Glutamatergic neuron (in vitro differentiated cells): ENCODE results near the gene SELENOH. TPM values are rescaled to one million over a fixed set of nuclear protein-coding genes. Genes with fewer than 3 reads are reported as not detected.

Experiments used
- DNase-seq: peaks from one replicate; pipeline ENCODE4 v3.0.0; 2022
- H3K27ac Mint-ChIP-seq: one replicate; pipeline ENCODE4 v1.8.0; 2020; ENCODE audit warnings: mild to moderate bottlenecking, mixed read lengths, inconsistent platforms; ENCODE audit not compliant: unreplicated experiment
- H3K27me3 Mint-ChIP-seq: one replicate; pipeline ENCODE4 v1.8.0; 2020; ENCODE audit warnings: mild to moderate bottlenecking, moderate library complexity, mixed read lengths, inconsistent platforms; ENCODE audit not compliant: unreplicated experiment
- H3K36me3 Mint-ChIP-seq: one replicate; pipeline ENCODE4 v1.8.0; 2020; ENCODE audit warnings: mild to moderate bottlenecking, mixed read lengths, inconsistent platforms; ENCODE audit not compliant: unreplicated experiment
- H3K4me1 Mint-ChIP-seq: one replicate; pipeline ENCODE4 v1.8.0; 2020; ENCODE audit warnings: mild to moderate bottlenecking, low read depth, mixed read lengths, inconsistent platforms; ENCODE audit not compliant: unreplicated experiment
- H3K4me3 Mint-ChIP-seq: one replicate; pipeline ENCODE4 v1.8.0; 2020; ENCODE audit warnings: mild to moderate bottlenecking, mixed read lengths, inconsistent platforms; ENCODE audit not compliant: unreplicated experiment
- H3K9me3 Mint-ChIP-seq: one replicate; pipeline ENCODE4 v1.8.0; 2020; ENCODE audit warnings: mild to moderate bottlenecking, moderate library complexity, mixed read lengths, inconsistent platforms; ENCODE audit not compliant: unreplicated experiment
- total RNA-seq: library from RNA; stranded (reverse); fragmentation: NEBNext Ultra II Directional; extraction: Animal tissue kit (Norgen Biotek cat#: 25700); gene quantifications from one replicate; pipeline ENCODE4 v1.2.1, GENCODE V29; 2021; ENCODE audit not compliant: unreplicated experiment
- TF ChIP-seq, protein P1 (sequence below): fragments of 200-600 bp; sonication (generic); IDR thresholded peaks from one replicate; pipeline ENCODE4 v1.5.0; 2021; ENCODE audit not compliant: partially characterized antibody, unreplicated experiment

Gene SELENOH
- total RNA-seq, 1 donor from 2014 or later = 98.8 TPM

DNA sequence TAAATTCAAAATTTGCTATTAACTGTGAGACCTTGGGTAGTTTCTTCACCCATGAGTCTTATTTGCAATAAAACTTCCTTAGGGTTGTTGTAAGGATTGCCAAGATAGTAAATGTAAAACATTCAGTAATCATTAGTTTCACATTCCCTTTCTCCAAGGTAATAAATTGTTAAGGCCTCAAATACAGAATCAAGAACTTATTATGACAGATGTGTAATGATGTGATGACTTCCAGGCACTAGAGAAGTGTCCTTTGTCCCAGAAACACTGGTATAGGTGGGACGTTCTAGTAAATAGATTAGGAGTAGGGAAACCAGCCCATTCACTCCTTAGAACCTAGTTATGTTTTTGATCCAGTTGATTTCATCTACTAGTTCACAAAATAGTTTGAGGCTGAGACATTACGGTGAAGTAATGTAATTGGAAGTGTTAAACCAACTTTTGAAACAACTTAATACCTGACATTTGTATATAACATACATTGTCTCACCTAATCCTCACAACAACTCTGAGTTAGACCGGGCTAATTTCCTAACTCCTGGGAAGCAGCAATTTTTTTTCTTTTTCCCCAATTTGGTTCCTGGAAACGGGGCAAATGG lies 45.8 kb downstream of the SELENOH start:
- DNase-seq = no peak
- H3K27ac Mint-ChIP-seq = no peak overlapping the region
- H3K4me3 Mint-ChIP-seq = no peak overlapping the region
- peaks cover 2% of the 10 kb centered on the region for H3K9me3 Mint-ChIP-seq
- peaks cover 3% of the 10 kb centered on the region for H3K27me3 Mint-ChIP-seq
- TF ChIP-seq, protein P1, sequence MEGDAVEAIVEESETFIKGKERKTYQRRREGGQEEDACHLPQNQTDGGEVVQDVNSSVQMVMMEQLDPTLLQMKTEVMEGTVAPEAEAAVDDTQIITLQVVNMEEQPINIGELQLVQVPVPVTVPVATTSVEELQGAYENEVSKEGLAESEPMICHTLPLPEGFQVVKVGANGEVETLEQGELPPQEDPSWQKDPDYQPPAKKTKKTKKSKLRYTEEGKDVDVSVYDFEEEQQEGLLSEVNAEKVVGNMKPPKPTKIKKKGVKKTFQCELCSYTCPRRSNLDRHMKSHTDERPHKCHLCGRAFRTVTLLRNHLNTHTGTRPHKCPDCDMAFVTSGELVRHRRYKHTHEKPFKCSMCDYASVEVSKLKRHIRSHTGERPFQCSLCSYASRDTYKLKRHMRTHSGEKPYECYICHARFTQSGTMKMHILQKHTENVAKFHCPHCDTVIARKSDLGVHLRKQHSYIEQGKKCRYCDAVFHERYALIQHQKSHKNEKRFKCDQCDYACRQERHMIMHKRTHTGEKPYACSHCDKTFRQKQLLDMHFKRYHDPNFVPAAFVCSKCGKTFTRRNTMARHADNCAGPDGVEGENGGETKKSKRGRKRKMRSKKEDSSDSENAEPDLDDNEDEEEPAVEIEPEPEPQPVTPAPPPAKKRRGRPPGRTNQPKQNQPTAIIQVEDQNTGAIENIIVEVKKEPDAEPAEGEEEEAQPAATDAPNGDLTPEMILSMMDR = no peak
- H3K36me3 Mint-ChIP-seq = no peaks in the 10 kb centered on the region
- peaks cover 32% of the 10 kb centered on the region for H3K4me1 Mint-ChIP-seq

DNA sequence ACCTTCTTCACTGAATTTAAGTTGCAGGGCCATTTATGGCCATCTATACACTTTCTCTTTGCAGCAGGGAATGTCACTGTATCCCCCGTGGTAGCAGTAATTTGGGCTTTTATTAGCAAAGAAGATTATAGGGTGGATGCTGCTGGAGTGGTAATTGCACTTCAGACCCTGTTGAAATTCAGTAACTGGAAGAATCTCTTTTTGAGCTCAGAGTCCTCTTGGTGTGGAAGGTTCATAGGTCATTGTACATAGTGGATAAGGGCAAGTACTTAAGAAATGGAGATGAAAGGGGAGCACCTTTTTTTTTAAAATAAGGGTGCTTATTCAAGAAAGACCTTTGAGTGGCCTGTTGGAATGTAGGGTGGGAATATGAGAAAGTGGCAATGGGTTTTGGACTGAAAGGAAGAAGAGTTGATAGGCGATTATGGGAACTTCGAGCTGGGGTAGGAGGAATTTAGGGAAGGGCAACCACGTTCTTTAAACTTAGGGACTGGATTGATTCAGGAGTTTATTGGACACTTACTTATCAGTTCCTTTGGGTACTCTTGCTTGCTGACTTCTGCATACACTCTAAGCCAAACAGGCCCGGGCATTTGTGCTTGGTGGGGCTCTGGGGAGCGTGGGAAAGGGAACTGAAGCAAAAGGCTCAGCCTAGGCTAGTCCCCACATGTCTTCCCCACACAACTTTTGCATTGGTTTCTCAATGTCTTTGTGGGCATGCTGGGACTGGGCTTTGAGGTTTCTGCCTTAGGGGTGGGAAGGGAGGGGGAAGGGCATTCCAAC lies 46.8 kb downstream of the SELENOH start:
- H3K4me1 Mint-ChIP-seq = peaks cover 29% of the 10 kb centered on the region
- H3K4me3 Mint-ChIP-seq = peak overlapping the region; percentile 5

DNA sequence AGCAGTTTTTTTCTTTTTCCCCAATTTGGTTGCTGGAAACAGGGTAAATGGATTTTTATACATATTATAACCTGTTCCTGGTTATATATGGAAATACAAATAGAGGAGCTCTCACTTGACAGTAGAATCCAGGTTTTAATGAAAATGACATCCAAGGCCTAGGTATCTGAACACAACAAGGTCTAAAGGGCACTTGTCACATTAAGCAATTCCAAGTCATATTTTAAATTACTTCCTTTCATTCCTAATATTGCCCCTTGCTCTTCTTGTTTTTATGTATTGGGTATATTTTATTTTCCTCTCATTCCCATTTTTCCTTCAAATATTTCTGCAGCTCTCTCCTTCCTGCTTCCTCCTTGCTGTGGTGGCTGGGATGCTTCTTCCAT lies 47.4 kb downstream of the SELENOH start:
- TF ChIP-seq, protein P1 = no peak
- H3K36me3 Mint-ChIP-seq = no peaks in the 10 kb centered on the region
- no peaks in the 10 kb centered on the region for H3K9me3 Mint-ChIP-seq
- H3K27me3 Mint-ChIP-seq = peaks cover 3% of the 10 kb centered on the region
- no peak for DNase-seq
- no peak overlapping the region for H3K27ac Mint-ChIP-seq
- peaks cover 29% of the 10 kb centered on the region for H3K4me1 Mint-ChIP-seq
- H3K4me3 Mint-ChIP-seq = peak overlapping the region; percentile 58

More for the DNA sequence above, 46.8 kb downstream of the SELENOH start:
- no peak for DNase-seq
- Mint-ChIP-seq H3K27ac (peak overlapping the region; percentile 30), H3K9me3 (no peaks in the 10 kb centered on the region), H3K36me3 (no peaks in the 10 kb centered on the region), H3K27me3 (peaks cover 3% of the 10 kb centered on the region)
- TF ChIP-seq, protein P1 = no peak

DNA sequence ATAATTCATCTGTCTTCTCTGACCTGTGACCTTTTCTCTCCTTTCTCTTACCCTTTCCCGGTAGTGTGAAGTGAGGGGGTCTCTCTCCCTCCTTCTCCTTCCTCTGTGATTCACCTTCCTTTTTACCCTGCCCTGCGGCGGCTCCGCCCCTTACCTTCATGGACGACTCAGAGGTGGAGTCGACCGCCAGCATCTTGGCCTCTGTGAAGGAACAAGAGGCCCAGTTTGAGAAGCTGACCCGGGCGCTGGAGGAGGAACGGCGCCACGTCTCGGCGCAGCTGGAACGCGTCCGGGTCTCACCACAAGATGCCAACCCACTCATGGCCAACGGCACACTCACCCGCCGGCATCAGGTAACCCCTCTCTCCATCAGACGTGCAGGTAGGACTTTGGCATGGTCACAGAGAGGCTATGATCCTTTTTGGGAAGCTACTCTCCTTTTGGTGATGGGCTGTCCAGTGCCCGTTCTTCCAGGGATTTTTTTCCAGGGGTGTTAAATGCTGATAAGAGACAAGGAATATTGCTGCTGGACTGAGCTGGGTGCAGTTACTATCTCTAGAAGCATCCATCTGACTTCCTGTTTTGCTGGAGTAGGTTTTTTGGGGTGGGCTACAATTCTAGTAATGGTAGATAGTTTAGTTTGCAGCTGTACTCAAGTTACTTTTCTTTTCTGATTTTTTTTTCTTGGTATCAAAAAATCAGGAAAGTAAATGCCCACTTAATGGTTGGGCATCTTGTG lies 50.2 kb downstream of the SELENOH start:
- Mint-ChIP-seq H3K27me3 (peaks cover 5% of the 10 kb centered on the region), H3K4me3 (no peak overlapping the region), H3K4me1 (peaks cover 29% of the 10 kb centered on the region), H3K9me3 (no peaks in the 10 kb centered on the region), H3K27ac (peak overlapping the region; percentile 16), H3K36me3 (peaks cover 5% of the 10 kb centered on the region)
- no peak for DNase-seq
- TF ChIP-seq, protein P1 = no peak
